Measurements from ENCODE around the gene SLC49A3. TPM values are rescaled to one million over a fixed set of nuclear protein-coding genes. Genes with fewer than 3 reads are reported as not detected.

Gene SLC49A3
- total and polyA plus RNA-seq, 2 of the 13 experiments (the other 11 are each of a cell fraction or from before 2014, with no cell fraction given), result 0.07 to 0.17 TPM

DNA sequence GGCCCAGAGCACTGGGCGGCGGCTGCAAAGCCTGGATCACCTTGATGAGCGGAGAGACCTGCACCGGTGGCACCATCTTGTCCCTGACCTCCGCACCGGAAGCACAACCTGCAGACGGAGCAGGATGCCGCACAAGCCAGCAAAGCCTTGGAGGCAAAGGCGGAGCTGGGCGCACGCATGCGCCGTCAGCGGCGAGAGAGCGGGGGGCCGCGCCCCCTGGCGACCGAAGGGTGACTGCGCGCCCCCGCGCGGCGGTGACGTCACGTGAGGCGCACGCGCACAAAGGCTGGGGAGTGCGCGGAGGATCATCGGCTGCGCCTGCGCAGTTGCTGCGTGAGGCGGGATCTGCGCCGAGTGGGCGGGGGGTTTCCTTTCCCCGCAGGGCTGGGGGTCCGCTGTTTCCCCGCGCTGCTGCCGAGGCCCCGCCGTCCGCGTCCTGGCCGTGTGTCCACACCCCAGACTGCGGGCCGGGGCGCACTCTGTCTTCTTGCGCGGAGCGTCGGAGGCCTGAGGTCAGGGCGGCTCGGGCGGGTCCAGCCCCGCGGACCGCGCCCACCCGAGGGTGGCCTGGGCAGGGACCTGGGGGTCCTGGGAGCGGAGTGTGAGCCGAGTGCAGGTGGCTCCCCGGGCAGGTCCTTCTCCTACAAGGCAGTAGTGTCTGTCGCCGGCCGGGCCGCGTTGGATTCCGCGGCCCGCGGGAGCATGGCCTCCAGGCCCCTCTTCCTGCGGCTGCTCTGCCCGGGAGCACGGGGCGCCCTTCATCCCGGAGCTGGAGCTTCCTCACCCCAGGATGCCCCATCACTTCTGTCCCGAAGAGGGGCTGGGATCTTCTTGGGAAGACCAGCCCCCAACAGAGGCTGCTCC, 14.5 kb downstream of the SLC49A3 start, which contains the start of the genes ATP5ME and MYL5 (continued):
- TF ChIP-seq ZHX2 (IDR thresholded peaks at IDR 0.05; ENCODE audit: low read depth), result peak; percentile 85
- TF ChIP-seq ZHX2 (CRISPR knock-in tag; IDR thresholded peaks at IDR 0.05; ENCODE audit: borderline replicate concordance), result no peak
- TF ChIP-seq ZBTB7A (CRISPR knock-in tag; IDR thresholded peaks at IDR 0.05), result peak; percentile 95
- TF ChIP-seq ZNF747 (CRISPR knock-in tag; IDR thresholded peaks at IDR 0.05; ENCODE audit: borderline replicate concordance), result peak; percentile 53
- peak; percentile 40 for TF ChIP-seq MNT (IDR thresholded peaks at IDR 0.05)
- TF ChIP-seq ZNF431 (CRISPR knock-in tag; IDR thresholded peaks at IDR 0.05; ENCODE audit: borderline replicate concordance, low read depth), result peak; percentile 69; the same call in 1 of the 2 replicates
- no peak for TF ChIP-seq ZNF766 (CRISPR knock-in tag; IDR thresholded peaks at IDR 0.05; ENCODE audit: borderline replicate concordance)
- TF ChIP-seq TFDP1 (CRISPR knock-in tag; IDR thresholded peaks at IDR 0.05; ENCODE audit: borderline replicate concordance), result peak; percentile 75; the same call in 1 of the 2 replicates
- no peak for TF ChIP-seq SETDB1 (CRISPR knock-in tag; IDR thresholded peaks at IDR 0.05; ENCODE audit: borderline replicate concordance)
- 0 out of 4 replicates have a peak, but pooled peaks of 1 of the 2 experiments have one; percentile 8 for TF ChIP-seq REST (IDR thresholded peaks at IDR 0.05; ENCODE audit: borderline replicate concordance in 1 of 2, low read depth in 1 of 2, low read length in 2 of 2)
- no peak for TF ChIP-seq ZNF432 (CRISPR knock-in tag; IDR thresholded peaks at IDR 0.05; ENCODE audit: borderline replicate concordance)
- TF ChIP-seq ZNF558 (CRISPR knock-in tag; IDR thresholded peaks at IDR 0.05; ENCODE audit: borderline replicate concordance), result peak; percentile 36; the same call in 1 of the 2 replicates
- TF ChIP-seq JARID2 (CRISPR knock-in tag; IDR thresholded peaks at IDR 0.05; ENCODE audit: insufficient replicate concordance), result no peak
